ENCODE measurements around the gene TBC1D1. TPM values are rescaled to one million over a fixed set of nuclear protein-coding genes. Genes with fewer than 3 reads are reported as not detected.
"Not testable (repeated sequence)": the region's sequence is repeated elsewhere in the genome, so short reads cannot be mapped to it uniquely, and the experiment has no call there.

TBC1D1 gene
- total and polyA plus RNA-seq, 5 donors: 86.7 to 134 (median 116) TPM

DNA sequence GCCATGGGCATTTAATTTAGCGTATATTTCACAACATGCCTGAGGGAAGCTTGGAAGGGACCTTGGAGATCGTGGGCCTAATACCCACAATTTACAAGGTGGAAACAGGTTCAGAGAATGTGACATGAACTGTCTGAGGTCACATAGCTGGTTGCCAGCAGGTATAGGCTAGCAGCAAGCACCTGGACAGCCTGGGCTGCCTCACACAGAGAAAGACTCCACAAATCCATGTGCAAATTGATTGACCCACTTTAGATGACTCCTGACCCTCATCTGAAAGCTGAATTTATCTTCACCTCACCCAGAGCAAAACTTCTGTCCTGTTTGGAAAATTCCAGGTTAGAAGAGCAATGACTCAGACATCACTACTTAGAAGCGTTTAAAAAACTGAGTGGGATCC is 75.2 kb downstream of the TBC1D1 start:
- intact Hi-C loops (cut with DNase I): loop anchor here in 2 of 4 donors (10.0 kb wide), 2 partner anchors 61 to 71 kb away; partner anchors contain the start of gene TBC1D1 (in 1 of the 2)

DNA sequence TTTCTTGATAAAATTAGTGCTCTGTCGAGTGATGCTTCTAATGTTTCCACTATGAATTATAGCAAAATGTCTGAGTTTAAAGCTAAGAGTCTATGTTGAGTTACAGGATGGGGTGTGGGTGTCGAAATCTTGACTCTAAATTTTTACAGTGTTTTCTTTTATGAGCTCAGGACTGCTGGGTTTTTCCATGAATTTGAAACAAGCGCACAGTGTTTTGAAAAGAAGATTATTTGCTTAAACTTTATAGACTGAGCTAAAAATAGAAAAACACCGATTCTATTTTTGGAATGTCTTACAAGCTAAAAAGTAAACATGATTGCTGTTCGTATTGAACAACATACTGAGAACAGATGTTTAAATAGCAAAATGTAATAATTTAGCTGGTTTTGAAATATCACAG is 76.9 kb downstream of the TBC1D1 start:
- 40% methylated on average over 5 of the region's 5 CpGs for WGBS
- no peaks in the 10 kb centered on the region for H3K27me3 ChIP-seq (ENCODE audit: control insufficient read depth, insufficient read depth)
- ATAC-seq (no peak), DNase-seq (no peak)
- H3K4me1 ChIP-seq (ENCODE audit: control insufficient read depth, insufficient read depth, low read length): peaks cover 8% of the 10 kb centered on the region
- no peak overlapping the region for H3K27ac ChIP-seq (ENCODE audit: low read length)
- no peak overlapping the region for H3K4me3 ChIP-seq (ENCODE audit: low read length)
- no peaks in the 10 kb centered on the region for H3K9me3 ChIP-seq (ENCODE audit: control insufficient read depth, low read length)
- intact Hi-C loops (cut with DNase I): loop anchor here in 2 of 4 donors (10.0 kb wide), 2 partner anchors 63 to 73 kb away; partner anchors contain the start of gene TBC1D1 (in 1 of the 2)

More for the DNA sequence above, 75.2 kb downstream of the TBC1D1 start:
- 94% methylated on average over 3 of the region's 3 CpGs for WGBS
- Histone ChIP-seq H3K4me1 (ENCODE audit: control insufficient read depth, insufficient read depth, low read length) (peaks cover 8% of the 10 kb centered on the region), H3K27ac (ENCODE audit: low read length) (no peak overlapping the region), H3K9me3 (ENCODE audit: control insufficient read depth, low read length) (no peaks in the 10 kb centered on the region), H3K4me3 (ENCODE audit: low read length) (no peak overlapping the region), H3K27me3 (ENCODE audit: control insufficient read depth, insufficient read depth) (no peaks in the 10 kb centered on the region)
- DNase-seq: no peak
- no peak for ATAC-seq

DNA sequence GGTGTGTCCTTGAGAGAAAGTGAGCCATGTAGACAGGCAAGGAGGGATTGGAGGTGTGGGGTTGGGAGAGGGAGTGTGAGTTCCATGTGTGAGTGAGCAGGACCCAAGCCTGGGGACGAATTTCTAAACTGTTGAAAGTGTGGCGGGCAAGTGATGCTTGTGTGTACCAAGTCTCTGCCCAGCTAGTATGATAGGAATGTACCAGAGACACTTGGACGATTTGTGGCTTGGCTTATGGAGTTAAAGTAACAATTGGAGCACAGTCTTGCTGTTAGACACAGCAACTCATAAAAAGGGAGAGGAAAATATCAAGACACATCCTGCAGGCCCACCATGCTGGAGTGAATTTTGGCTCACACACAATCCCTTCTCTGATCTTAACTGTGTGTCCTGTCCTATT is 77.9 kb downstream of the TBC1D1 start:
- DNase-seq: no peak
- no peak overlapping the region for H3K27ac ChIP-seq (ENCODE audit: low read length)
- 66% methylated on average over 3 of the region's 3 CpGs for whole genome bisulfite sequencing
- no peaks in the 10 kb centered on the region for H3K9me3 ChIP-seq (ENCODE audit: control insufficient read depth, low read length)
- no peak overlapping the region for H3K4me3 ChIP-seq (ENCODE audit: low read length)
- intact Hi-C loops (cut with DNase I): loop anchor here in 2 of 4 donors (10.0 kb wide), 2 partner anchors 64 to 74 kb away; partner anchors contain the start of gene TBC1D1 (in 1 of the 2)
- no peak for ATAC-seq
- H3K27me3 ChIP-seq (ENCODE audit: control insufficient read depth, insufficient read depth): no peaks in the 10 kb centered on the region
- H3K4me1 ChIP-seq (ENCODE audit: control insufficient read depth, insufficient read depth, low read length): peaks cover 10% of the 10 kb centered on the region

- Histone ChIP-seq H3K27me3 (ENCODE audit: control insufficient read depth, insufficient read depth) (no peaks in the 10 kb centered on the region), H3K9me3 (ENCODE audit: control insufficient read depth, low read length) (no peaks in the 10 kb centered on the region), H3K27ac (ENCODE audit: low read length) (peak overlapping the region; percentile 59), H3K4me3 (ENCODE audit: low read length) (no peak overlapping the region), H3K4me1 (ENCODE audit: control insufficient read depth, insufficient read depth, low read length) (peaks cover 10% of the 10 kb centered on the region)
- ATAC-seq: peak; percentile 68 to 90
- peak; percentile 68 to 86 (median 85) for DNase-seq
- WGBS: 61% methylated on average over 1 of the region's 1 CpG
- intact Hi-C loops (cut with DNase I): loop anchor here in 1 of 4 donors (10.0 kb wide), 1 partner anchor 166 kb away; no protein-coding TSS in a partner anchor
These were observed 79.8 kb downstream of the TBC1D1 start for GRCh38 chr4:37970702-37971101.

DNA sequence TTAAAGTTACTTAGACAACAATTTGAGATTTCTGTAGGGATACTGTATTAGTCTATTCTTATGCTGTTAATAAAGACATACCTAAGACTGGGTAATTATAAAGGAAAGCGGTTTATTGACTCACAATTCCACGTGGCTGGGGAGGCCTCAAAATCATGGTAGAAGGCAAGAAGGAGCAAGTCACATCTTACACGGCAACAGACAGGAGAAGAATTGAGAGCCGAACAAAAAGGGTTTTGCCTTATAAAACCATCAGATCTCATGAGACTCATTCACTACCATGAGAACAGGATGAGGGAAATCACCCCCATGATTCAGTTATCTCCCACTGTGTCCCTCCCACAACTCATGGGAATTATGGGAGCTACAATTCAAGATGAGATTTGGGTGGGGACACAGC is 80.3 kb downstream of the TBC1D1 start:
- intact Hi-C loops (cut with DNase I): loop anchor here in 1 of 4 donors (10.0 kb wide), 1 partner anchor 166 kb away; no protein-coding TSS in a partner anchor
- H3K27me3 ChIP-seq (ENCODE audit: control insufficient read depth, insufficient read depth): no peaks in the 10 kb centered on the region
- no peaks in the 10 kb centered on the region for H3K9me3 ChIP-seq (ENCODE audit: control insufficient read depth, low read length)
- ATAC-seq (no peak), DNase-seq (no peak)
- no peak overlapping the region for H3K27ac ChIP-seq (ENCODE audit: low read length)
- H3K4me3 ChIP-seq (ENCODE audit: low read length): no peak overlapping the region
- 91% methylated on average over 4 of the region's 4 CpGs for WGBS
- peaks cover 7% of the 10 kb centered on the region for H3K4me1 ChIP-seq (ENCODE audit: control insufficient read depth, insufficient read depth, low read length)

DNA sequence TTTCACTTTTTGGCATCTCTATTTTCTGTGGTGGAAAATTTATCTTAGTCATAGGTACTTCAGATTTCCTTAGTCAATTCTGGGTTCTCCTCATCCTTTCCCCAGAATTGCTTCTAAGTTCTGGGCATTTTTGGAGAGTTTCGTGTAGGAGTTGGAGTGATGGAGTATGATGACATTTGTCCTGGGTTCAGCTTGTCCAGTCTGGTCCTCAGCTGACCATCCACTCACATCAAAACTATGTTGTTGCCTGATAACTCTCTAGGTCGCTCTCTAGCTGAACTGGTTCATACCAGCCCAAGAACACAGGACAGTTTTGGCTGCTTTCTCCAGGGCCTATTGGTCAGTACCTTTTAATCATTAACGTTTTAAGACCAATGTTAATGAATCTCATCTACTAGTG is 82.6 kb downstream of the TBC1D1 start:
- no peak for ATAC-seq
- H3K27ac ChIP-seq (ENCODE audit: low read length): no peak overlapping the region

GRCh38 chr4:37975321-37975822 is 84.5 kb downstream of the TBC1D1 start:
- intact Hi-C loops (cut with DNase I): loop anchor here in 3 of 4 donors (5.0 to 10.0 kb wide), 3 partner anchors 83 to 171 kb away; partner anchors contain the start of genes PGM2 (in 1 of the 3) and TBC1D1 (in 1 of the 3)
- not testable (repeated sequence) for H3K4me1 ChIP-seq (ENCODE audit: control insufficient read depth, insufficient read depth, low read length); H3K27me3 ChIP-seq (ENCODE audit: control insufficient read depth, insufficient read depth); H3K27ac ChIP-seq (ENCODE audit: low read length); H3K9me3 ChIP-seq (ENCODE audit: control insufficient read depth, low read length); ATAC-seq; H3K4me3 ChIP-seq (ENCODE audit: low read length); DNase-seq
- 86% methylated on average over 12 of the region's 13 CpGs for WGBS

More for the DNA sequence above, 82.6 kb downstream of the TBC1D1 start:
- intact Hi-C loops (cut with DNase I): loop anchor here in 1 of 4 donors (10.0 kb wide), 1 partner anchor 169 kb away; no protein-coding TSS in a partner anchor
- WGBS: 85% methylated on average over 3 of the region's 3 CpGs
- no peak for DNase-seq
- Histone ChIP-seq H3K4me3 (ENCODE audit: low read length) (no peak overlapping the region), H3K9me3 (ENCODE audit: control insufficient read depth, low read length) (no peaks in the 10 kb centered on the region), H3K27me3 (ENCODE audit: control insufficient read depth, insufficient read depth) (no peaks in the 10 kb centered on the region), H3K4me1 (ENCODE audit: control insufficient read depth, insufficient read depth, low read length) (peaks cover 13% of the 10 kb centered on the region)

GRCh38 chr4:37976507-37976906 is 85.6 kb downstream of the TBC1D1 start:
- Histone ChIP-seq H3K27ac (ENCODE audit: low read length) (peak overlapping the region; percentile 90), H3K27me3 (ENCODE audit: control insufficient read depth, insufficient read depth) (no peaks in the 10 kb centered on the region), H3K4me1 (ENCODE audit: control insufficient read depth, insufficient read depth, low read length) (peaks cover 10% of the 10 kb centered on the region), H3K4me3 (ENCODE audit: low read length) (peak overlapping the region; percentile 95), H3K9me3 (ENCODE audit: control insufficient read depth, low read length) (no peaks in the 10 kb centered on the region)
- intact Hi-C loops (cut with DNase I): loop anchor here in 3 of 4 donors (5.0 to 10.0 kb wide), 3 partner anchors 84 to 172 kb away; partner anchors contain the start of genes PGM2 (in 1 of the 3) and TBC1D1 (in 1 of the 3)
- no peak for DNase-seq
- WGBS: 41% methylated on average over 3 of the region's 3 CpGs
- no peak for ATAC-seq

GRCh38 chr4:37976991-37977470 is 86.1 kb downstream of the TBC1D1 start:
- H3K4me1 ChIP-seq (ENCODE audit: control insufficient read depth, insufficient read depth, low read length): peaks cover 14% of the 10 kb centered on the region
- 3% methylated on average over 49 of the region's 50 CpGs for WGBS
- peak; percentile 90 to 92 for ATAC-seq

GRCh38 chr4:37977471-37978247 is 86.8 kb downstream of the TBC1D1 start:
- no peaks in the 10 kb centered on the region for H3K9me3 ChIP-seq (ENCODE audit: control insufficient read depth, low read length)
- intact Hi-C loops (cut with DNase I): loop anchor here in 3 of 4 donors (5.0 to 10.0 kb wide), 3 partner anchors 85 to 173 kb away; partner anchors contain the start of genes PGM2 (in 1 of the 3) and TBC1D1 (in 1 of the 3)
- H3K4me1 ChIP-seq (ENCODE audit: control insufficient read depth, insufficient read depth, low read length): peaks cover 14% of the 10 kb centered on the region
- H3K27me3 ChIP-seq (ENCODE audit: control insufficient read depth, insufficient read depth): no peaks in the 10 kb centered on the region
- peak overlapping the region; percentile 95 for H3K27ac ChIP-seq (ENCODE audit: low read length)
- under 1% methylated on average over 74 of the region's 74 CpGs for WGBS
- ATAC-seq (peak; percentile 87 to 89), DNase-seq (peak; percentile 82 to 94 (median 91))
- H3K4me3 ChIP-seq (ENCODE audit: low read length): peak overlapping the region; percentile 95

More at GRCh38 chr4:37976991-37977470, 86.1 kb downstream of the TBC1D1 start:
- no peaks in the 10 kb centered on the region for H3K9me3 ChIP-seq (ENCODE audit: control insufficient read depth, low read length)
- peak overlapping the region; percentile 95 for H3K4me3 ChIP-seq (ENCODE audit: low read length)
- peak overlapping the region; percentile 95 for H3K27ac ChIP-seq (ENCODE audit: low read length)
- H3K27me3 ChIP-seq (ENCODE audit: control insufficient read depth, insufficient read depth): no peaks in the 10 kb centered on the region
- peak; percentile 89 to 95 (median 94) for DNase-seq
- intact Hi-C loops (cut with DNase I): loop anchor here in 3 of 4 donors (5.0 to 10.0 kb wide), 3 partner anchors 85 to 172 kb away; partner anchors contain the start of genes PGM2 (in 1 of the 3) and TBC1D1 (in 1 of the 3)
